Activated CD8-positive, alpha-beta memory T cell treated with anti-CD3 and anti-CD28 coated beads, Interleukin-2, amount 50 U/mL, for 4 hours (primary cell): ENCODE measurements around the gene EPHA2.
"Not testable (repeated sequence)": the region's sequence is repeated elsewhere in the genome, so short reads cannot be mapped to it uniquely, and the experiment has no call there.

ENCODE experiments used
- DNase-seq: peaks from one replicate; pipeline ENCODE4 v3.0.0-alpha.2; 2020

Gene EPHA2

DNA sequence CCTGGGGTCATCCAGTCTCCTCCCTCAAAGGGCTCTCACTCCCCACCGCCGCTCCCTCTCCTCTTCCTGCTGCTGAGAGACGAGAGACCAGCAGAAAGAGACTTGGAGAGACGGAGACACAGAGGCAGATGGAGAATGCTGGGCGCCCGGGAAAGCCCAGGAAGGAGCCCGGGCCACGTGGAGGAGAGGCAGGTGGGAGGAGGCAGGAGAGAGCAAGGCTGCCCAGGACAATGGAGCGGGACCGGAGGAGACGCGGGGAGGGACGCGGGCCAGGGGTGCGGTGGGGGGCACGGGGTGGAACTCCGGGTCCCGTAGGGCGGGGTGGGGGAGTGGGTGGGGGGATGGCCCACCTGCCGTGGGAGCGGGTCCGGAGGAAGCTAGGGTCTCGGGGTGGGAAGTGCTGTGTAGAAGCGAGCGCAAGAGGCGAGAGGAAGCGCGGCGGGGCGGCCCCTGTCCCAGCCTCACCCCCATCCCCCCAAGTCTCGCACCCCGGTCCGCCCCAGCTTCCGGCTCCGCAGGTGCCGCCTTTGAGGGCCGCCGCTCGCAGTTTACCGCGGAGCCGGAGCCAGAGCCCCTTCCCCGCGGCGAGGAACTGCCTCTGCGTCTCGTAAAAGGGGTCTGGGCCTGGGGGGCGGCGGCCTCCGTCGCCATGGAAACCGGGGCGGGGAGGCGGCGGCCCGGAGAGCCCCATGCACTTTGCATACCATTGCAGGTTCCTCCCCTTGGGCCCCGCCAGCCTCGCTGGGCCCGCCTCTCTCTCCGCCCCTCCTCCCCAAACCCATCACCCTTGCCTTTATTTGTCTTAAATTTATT lies 11.7 kb upstream of the EPHA2 start:
- peak; percentile 61 for DNase-seq

DNA sequence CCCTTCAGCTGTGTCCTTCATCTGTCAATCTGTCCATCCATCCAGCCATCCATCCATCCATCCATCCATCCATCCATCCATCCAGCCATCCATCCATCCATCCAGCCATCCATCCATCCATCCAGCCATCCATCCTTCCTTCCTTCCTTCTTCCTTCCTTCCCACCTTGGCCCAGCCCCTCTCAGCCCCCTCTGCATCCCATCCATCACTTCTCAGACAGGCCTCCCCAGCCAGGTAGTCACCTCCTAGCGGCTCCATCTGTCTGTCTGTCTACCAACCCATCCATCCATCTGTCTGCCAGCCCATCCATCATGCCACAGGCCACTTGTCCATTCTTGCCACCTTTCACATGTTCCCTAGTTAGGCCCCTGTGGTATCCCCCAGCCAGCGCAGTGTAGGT lies 10.2 kb upstream of the EPHA2 start:
- no peak for DNase-seq

DNA sequence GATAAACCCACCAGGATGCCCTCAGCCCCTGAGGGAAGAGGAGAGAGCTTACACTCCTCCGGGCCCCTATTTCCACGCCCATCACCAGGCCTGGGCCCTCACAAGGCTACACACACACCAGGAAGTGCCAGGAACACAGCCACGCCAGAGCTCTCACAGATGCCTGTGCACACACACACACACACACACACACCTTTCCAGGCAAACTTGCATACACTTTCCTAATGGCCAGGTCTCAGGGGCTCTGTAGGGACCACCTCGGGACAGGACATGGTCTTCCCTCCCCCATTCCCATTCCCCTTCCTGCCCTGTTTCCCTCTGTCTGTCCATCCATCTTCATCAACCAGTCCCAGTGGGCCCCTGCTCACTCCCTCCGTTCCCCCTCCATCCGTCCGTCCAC lies 9.7 kb upstream of the EPHA2 start:
- DNase-seq: no peak

DNA sequence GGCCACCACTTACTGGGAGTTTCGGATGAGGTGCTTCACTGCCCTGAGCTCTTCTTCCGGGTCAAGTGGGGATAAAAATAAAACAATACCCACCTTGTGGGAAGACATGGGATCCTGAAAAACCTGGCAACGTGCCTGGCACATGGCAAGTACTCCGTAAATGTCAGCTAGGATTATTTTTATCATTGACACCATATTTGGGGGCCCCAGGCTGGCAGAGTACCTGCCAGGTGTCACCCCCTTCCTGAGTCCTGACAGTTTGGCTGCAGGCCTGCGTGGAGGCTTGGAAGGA lies 9.2 kb upstream of the EPHA2 start:
- no peak for DNase-seq

DNA sequence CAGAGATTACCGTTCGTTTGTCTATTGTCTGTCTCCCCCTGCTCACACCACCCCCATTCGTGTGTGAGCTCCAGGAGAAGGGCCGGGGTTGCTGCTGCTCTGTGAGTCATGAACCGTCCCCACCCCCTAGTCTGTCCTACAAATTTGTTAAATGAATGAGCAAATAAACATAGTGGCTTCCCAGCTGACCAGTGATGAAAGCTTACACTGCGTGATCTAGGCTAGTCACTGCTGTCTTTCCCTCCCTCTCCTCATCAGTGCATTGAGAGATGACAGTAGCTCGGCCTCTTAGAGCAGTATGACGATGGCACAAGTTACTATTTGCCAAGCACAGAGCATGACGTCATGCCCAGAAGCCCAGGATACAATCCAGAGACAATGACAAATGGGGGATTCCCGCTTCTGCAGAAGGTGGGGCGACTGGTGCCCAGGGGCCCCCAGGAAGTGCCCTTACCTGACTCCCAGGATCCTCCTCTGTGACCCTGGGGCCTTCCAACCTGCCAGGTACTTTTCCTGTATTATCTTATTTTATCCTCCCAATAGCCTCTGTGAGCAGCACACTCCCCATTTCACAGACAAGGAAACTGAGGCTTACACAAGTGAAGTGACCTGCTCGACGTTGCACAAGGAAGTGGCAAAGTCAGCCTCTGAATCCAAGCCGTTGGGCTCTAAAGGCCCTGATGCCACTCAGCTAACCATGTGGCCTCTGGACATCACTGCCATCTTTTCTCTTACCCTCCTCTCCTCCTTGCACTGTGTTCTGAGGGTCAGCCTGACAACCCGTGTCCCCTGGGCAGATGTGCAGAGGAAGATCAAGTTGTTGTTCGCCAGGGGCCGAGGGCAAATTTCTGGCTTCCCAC lies 8.6 kb upstream of the EPHA2 start:
- no peak for DNase-seq

DNA sequence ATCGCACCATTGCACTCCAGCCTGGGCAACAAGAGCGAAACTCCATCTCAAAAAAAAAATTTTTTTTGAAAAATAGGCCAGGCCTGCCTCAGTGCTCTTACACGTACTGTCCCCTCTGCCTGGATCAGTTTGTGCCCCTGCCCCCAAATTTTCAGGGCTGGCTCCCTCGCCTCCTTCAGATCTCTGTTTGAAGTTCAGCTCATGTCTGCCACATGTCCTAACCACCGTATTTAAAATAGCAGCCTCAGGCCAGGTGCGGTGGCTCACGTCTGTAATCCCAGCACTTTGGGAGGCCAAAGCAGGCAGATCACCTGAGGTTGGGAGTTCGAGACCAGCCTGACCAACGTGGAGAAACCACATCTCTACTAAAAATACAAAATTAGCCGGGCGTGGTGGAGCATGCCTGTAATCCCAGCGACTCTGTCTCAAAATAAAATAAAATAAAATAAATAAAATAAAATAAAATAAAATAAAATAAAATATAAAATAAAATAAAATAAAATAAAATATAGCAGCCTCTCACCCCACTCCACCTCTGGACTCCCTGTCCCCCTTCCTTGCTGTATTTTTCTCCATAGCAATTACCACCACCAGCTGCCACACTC lies 7.8 kb upstream of the EPHA2 start:
- not testable (repeated sequence) for DNase-seq

DNA sequence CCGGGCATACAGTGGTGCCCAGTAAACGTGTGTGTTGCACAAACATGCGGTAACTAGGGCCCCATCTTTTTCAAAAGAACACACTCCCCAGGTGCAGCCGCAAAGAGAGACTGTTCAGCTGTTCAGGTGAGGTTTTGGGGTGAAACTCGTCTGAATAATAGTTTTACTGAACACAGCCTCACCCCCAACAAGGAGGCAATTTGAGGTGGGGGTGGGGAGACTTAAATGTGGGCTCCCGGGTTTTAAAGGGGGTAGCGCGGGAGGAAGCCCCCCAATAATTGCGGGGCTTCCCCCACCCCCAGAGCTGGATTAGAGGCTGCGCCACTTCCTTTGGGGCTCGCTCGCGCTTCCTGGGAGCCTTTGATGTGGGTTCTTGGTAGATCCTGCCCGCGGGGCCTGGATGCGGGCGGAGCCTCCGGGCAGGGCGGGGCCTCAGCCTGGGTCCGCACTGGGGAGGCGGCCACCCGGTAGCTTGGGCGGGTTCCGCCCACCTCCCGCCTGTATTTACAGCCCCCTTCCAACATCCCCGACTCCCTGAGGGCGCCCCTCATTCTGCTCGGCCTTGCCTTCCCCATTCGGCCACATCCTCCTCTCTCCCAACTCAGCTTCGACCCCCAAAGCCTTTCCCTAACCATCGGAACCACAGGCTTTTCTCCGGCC lies 6.4 kb upstream of the EPHA2 start:
- peak; percentile 43 for DNase-seq

DNA sequence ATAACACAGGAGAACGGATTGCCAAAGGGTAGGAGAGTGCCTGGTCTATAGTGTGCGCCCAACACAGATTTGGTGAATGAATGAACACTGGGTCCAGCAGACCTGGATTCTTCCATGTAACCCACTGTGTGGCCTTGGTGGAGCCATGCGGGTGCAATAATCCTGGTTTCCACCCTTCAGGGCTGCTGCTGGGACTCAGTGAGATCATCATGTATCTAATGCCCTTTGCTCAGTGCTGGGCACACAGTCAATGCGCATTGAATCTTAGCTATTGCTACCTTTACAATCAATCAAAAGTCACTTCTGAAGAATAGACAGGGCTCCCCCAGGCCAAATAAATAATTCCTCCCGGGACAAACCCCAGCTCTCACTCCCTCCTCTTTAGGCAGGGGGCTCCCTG lies 5.8 kb upstream of the EPHA2 start:
- DNase-seq: no peak

DNA sequence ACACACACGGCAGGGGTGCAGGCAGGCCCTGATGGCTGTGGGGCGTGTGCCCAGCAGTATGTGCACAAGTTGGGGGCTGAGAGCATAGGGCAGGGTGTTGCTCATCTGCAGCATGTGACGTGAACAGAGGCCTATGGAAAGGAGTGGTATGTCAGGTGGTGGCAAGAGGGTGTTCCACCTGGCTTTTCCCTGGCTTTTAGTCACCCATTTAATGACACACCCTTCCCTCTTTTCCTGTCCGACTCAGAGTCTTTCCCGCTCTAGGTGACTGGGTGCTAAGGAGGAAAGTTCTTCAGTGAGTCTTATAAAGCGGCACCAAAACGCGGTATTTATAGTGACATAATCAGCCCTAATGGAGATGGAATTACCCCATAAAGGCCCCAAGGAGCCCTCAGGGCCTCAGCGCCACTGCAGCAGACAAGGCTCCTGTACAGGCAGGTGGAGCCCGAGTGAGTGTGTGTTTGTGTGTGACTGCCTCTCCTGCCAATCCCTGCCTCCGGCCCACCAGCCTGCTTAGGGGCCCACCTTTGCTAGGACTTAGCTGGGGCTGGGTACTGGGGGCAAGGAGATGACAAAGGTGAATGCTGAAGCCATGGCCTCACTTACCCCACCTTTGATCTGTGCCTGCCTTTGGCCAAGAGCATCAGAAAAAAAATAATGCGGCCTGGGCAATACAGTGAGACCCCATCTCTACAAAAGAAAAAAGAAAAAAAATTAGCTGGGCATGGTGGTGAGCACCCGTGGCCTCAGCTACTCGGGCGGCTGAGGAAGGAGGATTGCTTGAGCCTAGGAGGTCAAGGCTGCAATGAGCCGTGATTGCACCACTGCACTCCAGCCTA lies 3.3 kb upstream of the EPHA2 start:
- no peak for DNase-seq

DNA sequence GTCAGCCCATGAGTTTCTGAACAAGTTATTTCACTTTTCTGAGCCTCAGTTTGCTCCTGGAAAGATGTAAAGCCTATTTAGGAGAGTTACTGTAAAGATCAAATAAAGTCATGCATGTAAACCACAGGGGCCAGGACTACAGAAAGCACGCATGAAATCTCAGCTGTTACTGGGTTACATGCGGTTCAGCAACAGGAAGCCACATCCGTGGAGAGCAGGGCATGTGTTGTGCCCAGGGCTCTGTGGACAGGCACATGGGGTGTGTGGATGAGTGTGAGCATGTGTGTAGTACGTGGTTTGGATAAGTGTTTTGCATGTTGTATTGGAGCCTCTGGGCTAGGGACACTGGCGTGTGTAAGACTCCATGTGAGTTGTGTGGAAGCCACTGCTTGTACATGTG lies 2.2 kb upstream of the EPHA2 start:
- DNase-seq: no peak

DNA sequence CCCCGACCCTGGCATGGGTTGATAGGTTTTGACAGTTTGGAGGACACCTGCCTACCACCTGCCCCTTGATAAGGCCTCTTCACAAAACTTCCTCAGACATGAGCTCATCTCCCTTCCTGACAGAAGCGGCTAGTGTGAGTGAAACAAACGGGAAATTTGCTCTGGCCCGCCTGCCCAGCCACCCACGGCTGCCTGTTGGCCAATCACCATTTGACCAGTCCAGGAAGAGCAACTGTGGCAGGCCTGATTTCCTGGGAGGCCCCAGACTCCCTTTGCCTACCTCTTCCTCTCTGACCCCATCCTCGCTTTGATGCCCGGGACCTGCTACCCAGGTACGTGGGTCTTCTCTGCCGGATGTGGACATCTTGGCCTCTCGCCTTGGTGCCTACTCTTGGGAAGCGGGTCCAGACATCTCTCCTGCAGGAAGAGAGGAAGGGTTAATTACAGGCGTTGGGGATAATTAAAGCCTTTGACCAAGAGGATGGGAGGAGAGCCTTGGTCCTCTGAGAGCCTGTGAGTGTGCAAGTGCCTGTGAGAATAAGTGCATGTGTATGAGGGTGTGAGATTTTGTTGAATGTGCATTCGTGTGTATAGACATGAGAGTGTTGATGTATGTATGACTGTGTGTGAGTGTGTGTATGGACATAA lies 1.1 kb upstream of the EPHA2 start:
- DNase-seq: no peak

DNA sequence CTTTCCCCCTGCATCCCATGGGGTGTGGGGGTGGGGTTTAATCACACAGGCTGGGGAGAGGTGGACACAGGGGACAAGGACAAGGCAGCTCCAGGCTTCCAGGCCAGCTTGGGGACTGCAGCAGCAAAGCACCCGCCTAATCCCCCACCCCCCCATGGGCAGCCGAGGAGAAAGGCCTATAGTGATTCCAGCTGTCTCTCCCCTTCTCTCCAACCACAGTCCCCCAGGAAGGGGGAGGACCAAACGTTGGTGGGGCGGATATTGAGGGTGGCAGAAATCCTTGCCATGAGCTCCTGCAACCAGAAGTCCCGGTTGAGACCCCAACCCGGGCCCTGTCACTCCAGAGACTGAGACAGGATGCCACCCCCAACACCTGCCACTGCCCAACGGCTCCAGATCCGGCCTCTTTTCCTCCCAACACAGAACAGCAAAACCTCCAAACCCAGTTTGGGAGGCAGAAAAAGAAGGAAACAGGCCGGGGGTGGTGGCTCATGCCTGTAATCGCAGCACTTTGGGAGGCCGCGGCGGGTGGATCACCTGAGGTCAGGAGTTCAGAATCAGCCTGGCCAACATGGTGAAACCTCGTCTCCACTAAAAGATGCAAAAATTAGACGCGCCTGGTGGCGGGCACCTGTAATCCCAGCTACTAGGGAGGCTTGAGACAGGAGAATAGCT lies 1.7 kb downstream of the EPHA2 start:
- DNase-seq: no peak

DNA sequence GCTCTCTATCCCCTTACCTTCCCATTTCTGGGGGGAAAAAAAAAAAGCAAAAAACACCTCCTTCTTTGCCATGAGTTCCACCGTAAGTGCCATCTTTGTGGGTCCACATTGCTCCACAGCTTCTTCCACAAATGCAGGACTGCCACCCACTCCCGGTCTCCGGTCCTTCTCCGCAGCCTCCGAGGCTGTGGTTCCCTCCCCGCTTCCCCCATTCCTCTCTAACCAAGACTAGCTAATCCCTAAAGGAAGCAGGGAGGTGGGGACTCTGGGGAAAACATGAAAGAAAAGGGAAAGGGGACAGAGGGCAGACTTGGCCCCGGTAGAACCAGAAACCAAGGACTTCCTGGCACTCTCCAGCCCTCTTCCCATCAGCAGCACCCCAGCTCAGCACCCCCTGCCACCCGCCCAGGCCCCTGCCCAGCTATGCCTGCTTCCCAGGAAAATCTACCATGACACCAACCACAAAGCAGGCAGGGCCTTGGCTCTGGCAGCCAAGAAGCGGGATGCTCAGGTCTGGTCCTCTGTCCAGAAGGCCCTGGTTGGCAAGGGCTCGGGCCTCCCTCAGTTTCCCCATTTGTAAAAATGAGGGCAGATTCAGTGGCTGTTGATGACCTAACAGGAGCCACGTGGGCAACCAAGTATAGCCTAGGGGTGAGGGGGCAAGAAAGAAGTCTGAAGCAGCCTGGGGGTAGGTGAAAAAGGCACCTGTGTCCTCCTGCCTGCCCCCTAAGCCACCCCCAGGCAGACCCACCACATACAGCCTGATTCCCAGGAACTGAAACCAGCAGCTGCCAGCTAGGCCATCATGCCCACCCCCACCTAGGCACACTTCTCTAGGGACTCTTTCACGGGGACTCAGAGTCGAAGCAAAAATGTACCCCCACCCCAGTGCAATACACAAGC lies 2.5 kb downstream of the EPHA2 start:
- DNase-seq: no peak

DNA sequence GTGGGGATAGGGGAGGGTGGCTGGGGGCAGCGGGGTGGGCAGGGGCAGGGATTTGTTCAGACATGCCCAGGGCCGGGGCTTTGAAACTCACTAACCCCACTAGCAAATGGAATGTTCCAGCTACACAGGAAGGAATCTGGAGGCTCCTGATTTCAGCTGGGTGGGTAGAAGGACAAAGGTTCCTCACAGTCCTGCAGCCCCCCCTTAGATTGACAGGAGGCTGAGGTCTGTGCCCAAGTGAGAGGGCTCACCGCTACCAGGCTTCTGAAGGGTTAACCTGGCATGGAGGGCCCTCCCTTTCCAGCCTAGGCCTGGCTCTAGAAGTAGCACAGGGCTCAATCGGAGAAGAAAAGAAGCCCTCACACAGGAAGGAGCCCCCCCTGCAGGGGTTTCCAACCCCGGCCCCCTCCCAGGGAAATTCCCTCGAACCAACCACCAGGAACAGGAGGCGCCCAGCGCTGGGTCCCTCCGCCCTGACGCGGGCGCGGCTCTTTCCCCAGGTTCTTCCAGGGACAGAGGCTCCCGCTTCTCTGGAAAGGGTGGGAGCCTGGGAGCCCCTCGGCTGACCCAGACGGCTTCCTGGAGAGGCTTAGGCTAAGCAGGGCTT lies 3.3 kb downstream of the EPHA2 start:
- DNase-seq: no peak

DNA sequence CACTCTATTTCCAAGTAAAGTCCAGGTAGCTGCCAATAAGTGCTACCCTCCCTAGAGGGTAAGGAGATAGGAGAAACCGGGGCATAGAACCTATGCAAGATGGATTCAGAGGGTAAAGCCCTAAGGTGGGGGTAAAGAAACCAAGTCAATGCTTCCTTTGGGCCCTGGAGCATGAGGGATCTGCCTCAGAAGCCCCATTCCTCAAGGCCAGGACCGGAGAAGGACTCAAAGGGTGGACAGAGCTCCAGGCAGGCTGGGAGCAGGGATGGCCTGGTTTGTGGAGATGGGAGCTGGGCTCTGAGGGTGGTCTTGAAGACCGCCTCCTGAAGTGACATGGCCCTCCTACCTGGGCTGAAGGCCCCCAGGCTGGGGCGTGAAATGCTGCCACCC lies 3.9 kb downstream of the EPHA2 start:
- no peak for DNase-seq

DNA sequence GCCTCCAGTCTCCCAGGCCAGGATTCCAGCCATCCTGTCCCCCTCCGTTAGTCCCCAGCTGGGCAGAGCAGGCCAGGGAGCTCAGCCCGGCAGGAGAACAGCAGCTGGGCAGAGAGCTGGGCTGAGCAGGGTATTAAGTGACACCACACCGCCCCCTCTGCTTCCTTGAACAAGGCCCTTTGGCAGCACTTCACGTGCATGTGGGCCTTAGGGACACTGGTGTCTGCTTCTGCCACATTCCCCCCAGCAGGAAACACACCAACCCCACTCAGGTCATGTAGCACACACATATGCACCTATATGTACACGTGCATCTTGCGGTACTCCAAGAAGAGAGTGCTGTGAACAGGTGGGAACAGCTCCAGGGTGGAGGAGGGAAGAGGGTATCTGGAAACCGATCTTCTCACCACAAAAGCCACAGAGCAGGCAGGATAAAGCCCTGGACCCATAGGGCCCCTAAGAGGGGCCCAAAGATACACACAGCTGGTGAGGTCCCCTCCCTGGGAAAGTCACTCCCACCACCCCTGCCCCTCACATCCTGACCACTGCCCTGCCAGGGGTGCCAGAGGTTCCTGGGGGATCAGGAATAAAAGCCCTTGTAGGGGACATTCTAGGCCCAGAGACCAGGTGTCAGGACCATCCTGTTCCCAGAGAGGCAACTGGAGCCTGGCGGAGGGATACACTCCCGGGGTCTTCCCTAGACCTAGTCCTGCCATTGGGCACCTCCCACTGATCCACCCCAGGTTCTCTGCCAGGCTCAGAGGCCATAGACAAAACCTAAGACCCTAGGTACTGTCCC lies 4.5 kb downstream of the EPHA2 start:
- no peak for DNase-seq

DNA sequence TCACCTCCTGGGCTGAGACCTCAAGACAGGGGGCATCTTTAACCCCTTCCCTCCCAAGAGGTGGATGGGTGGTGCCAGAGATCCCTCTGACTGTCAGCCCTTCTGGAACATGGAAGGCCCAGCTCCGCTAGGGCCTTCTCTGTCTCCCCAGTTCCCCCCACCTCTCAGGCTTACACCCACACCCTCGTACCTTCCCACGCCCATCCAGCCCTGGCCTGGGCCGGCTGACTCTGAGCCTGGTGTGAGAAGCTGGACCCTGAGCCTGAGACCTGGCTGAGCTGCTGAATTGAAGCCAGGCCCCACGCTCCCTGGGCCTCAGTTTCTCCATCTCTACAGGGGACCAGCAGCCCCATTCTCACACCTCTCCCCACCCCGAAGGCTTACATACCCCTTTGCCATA lies 5.4 kb downstream of the EPHA2 start:
- no peak for DNase-seq

DNA sequence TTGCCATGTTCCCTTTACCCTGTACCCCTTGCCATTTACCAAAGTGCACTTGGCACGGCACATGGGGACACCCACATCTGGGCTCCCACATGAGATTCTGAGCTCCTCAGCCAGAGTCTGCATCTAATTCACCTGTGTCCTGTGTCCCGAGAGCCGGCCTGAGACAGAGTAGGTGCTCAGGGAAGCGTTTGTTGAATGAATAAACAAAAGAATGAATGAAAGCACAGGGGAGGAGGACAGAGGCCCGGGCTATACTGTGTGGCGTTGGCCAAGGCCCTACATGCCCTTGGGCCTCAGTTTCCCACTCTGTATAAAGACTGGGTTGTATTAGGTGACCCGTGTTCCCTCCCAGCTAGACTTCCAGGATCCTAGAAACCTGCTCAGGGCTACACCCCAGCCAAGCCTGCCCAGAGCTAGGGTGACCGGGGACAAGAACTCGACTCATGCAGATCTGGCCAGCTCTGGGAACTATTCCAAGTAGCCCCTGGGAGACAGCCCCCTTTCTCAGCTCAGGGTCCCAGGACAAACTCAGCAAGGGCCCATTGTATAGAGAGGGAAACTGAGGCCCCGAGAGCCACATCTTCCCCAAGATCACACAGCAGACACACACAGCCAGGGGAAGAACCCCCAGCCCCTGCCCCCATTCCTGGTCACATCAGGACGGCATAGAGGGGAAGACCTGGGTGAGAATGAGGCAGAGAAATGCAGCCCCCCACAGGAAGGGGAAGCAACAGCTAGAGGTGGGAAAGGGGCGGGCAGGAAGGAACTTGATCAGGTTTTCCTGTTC lies 6.0 kb downstream of the EPHA2 start:
- DNase-seq: no peak
